Chondrocyte (in vitro differentiated cells): ENCODE results near the gene FERMT1. TPM values are rescaled to one million over a fixed set of nuclear protein-coding genes. Genes with fewer than 3 reads are reported as not detected.

Experiments
- DNase-seq: peaks from one replicate; pipeline ENCODE4 v3.0.0; 2021; ENCODE audit warnings: mixed read lengths, low spot score
- H3K27ac Mint-ChIP-seq: one replicate; pipeline ENCODE4 v1.8.0; 2021; ENCODE audit warnings: mild to moderate bottlenecking, moderate library complexity, mixed read lengths; ENCODE audit not compliant: unreplicated experiment
- H3K27me3 Mint-ChIP-seq: 2 replicates; pipeline ENCODE4 v1.8.0; 2021; ENCODE audit warnings: low read depth, mixed read lengths
- H3K36me3 Mint-ChIP-seq: 2 replicates; pipeline ENCODE4 v1.8.0; 2021; ENCODE audit warnings: low read depth, mixed read lengths
- H3K4me1 Mint-ChIP-seq: 2 replicates; pipeline ENCODE4 v1.8.0; 2021; ENCODE audit warnings: low read depth, mild to moderate bottlenecking, mixed read lengths
- H3K4me3 Mint-ChIP-seq: one replicate; pipeline ENCODE4 v1.8.0; 2021; ENCODE audit warnings: mild to moderate bottlenecking, moderate library complexity, mixed read lengths; ENCODE audit not compliant: unreplicated experiment
- H3K9me3 Mint-ChIP-seq: 2 replicates; pipeline ENCODE4 v1.8.0; 2021; ENCODE audit warnings: low read depth, mixed read lengths
- CTCF ChIP-seq: fragments of 200-600 bp; sonication (generic); IDR thresholded peaks from 2 replicates; pipeline ENCODE4 v1.5.0; 2021; ENCODE audit warnings: antibody characterized with exemption, mild to moderate bottlenecking, moderate library complexity
- total RNA-seq: library from RNA; stranded (reverse); gene quantifications from 3 replicates; pipeline ENCODE4 v1.2.1, GENCODE V29; 2021

The FERMT1 gene
- total RNA-seq, 1 donor from 2014 or later = 0.52 TPM

GRCh38 chr20:6104493-6105188 lies 18.2 kb downstream of the FERMT1 start:
- Mint-ChIP-seq H3K36me3 (no peaks in the 10 kb centered on the region), H3K4me1 (no peaks in the 10 kb centered on the region), H3K27ac (peak overlapping the region; percentile 5), H3K9me3 (no peaks in the 10 kb centered on the region), H3K27me3 (peaks cover 2% of the 10 kb centered on the region), H3K4me3 (no peak overlapping the region)
- TF ChIP-seq CTCF = no peak
- DNase-seq = no peak

GRCh38 chr20:6103301-6103700 lies 19.5 kb downstream of the FERMT1 start:
- H3K4me1 Mint-ChIP-seq = no peaks in the 10 kb centered on the region
- H3K27me3 Mint-ChIP-seq = peaks cover 2% of the 10 kb centered on the region
- no peak overlapping the region for H3K27ac Mint-ChIP-seq
- H3K4me3 Mint-ChIP-seq = no peak overlapping the region
- no peaks in the 10 kb centered on the region for H3K9me3 Mint-ChIP-seq
- DNase-seq = no peak
- TF ChIP-seq CTCF = no peak
- H3K36me3 Mint-ChIP-seq = no peaks in the 10 kb centered on the region

GRCh38 chr20:6101346-6101745 lies 21.5 kb downstream of the FERMT1 start:
- no peak overlapping the region for H3K27ac Mint-ChIP-seq
- H3K36me3 Mint-ChIP-seq = no peaks in the 10 kb centered on the region
- TF ChIP-seq CTCF = no peak
- no peak for DNase-seq
- peaks cover 2% of the 10 kb centered on the region for H3K27me3 Mint-ChIP-seq
- no peak overlapping the region for H3K4me3 Mint-ChIP-seq
- no peaks in the 10 kb centered on the region for H3K4me1 Mint-ChIP-seq
- H3K9me3 Mint-ChIP-seq = no peaks in the 10 kb centered on the region

GRCh38 chr20:6100246-6100645 lies 22.6 kb downstream of the FERMT1 start:
- Mint-ChIP-seq H3K36me3 (no peaks in the 10 kb centered on the region), H3K27ac (no peak overlapping the region), H3K4me1 (no peaks in the 10 kb centered on the region), H3K4me3 (no peak overlapping the region), H3K9me3 (no peaks in the 10 kb centered on the region), H3K27me3 (no peaks in the 10 kb centered on the region)
- no peak for TF ChIP-seq CTCF
- no peak for DNase-seq

GRCh38 chr20:6099819-6100218 lies 23.0 kb downstream of the FERMT1 start:
- H3K27ac Mint-ChIP-seq = no peak overlapping the region
- H3K9me3 Mint-ChIP-seq = no peaks in the 10 kb centered on the region
- no peaks in the 10 kb centered on the region for H3K36me3 Mint-ChIP-seq
- no peaks in the 10 kb centered on the region for H3K27me3 Mint-ChIP-seq
- no peak overlapping the region for H3K4me3 Mint-ChIP-seq
- TF ChIP-seq CTCF = no peak
- DNase-seq = no peak
- H3K4me1 Mint-ChIP-seq = no peaks in the 10 kb centered on the region
